HG03025 (cell line): ENCODE data around the gene FN1.
"Not testable (repeated sequence)": the region's sequence is repeated elsewhere in the genome, so short reads cannot be mapped to it uniquely, and the experiment has no call there.

Source experiments
- ATAC-seq: cut with Tn5 transposase; IDR thresholded peaks from one replicate; pipeline ENCODE4 v1.9.1; 2021; ENCODE audit warnings: mild to moderate bottlenecking, moderate library complexity; ENCODE audit not compliant: unreplicated experiment, low FRiP score

The FN1 gene

GRCh38 chr2:215409331-215410127 is 26.3 kb downstream of the FN1 start:
- ATAC-seq, result no peak

GRCh38 chr2:215408441-215408840 is 27.4 kb downstream of the FN1 start:
- not testable (repeated sequence) for ATAC-seq

- no peak for ATAC-seq
These were observed 28.1 kb downstream of the FN1 start for GRCh38 chr2:215407590-215408264.

GRCh38 chr2:215407061-215407460 is 28.8 kb downstream of the FN1 start:
- ATAC-seq, result no peak

GRCh38 chr2:215405722-215406581 is 29.9 kb downstream of the FN1 start:
- no peak for ATAC-seq

- no peak for ATAC-seq
These were observed 31.4 kb downstream of the FN1 start for GRCh38 chr2:215404348-215405012.

- no peak for ATAC-seq
These were observed 32.2 kb downstream of the FN1 start for GRCh38 chr2:215403441-215404347.

- ATAC-seq, result no peak
These were observed 33.9 kb downstream of the FN1 start for GRCh38 chr2:215401896-215402379.

- ATAC-seq, result no peak
These were observed 36.7 kb downstream of the FN1 start for GRCh38 chr2:215399067-215399716.

- ATAC-seq, result no peak
These were observed 38.1 kb downstream of the FN1 start for GRCh38 chr2:215397632-215398341.

GRCh38 chr2:215396595-215397313 is 39.1 kb downstream of the FN1 start:
- no peak for ATAC-seq

GRCh38 chr2:215395687-215396460 is 40.0 kb downstream of the FN1 start:
- ATAC-seq, result no peak

- no peak for ATAC-seq
These were observed 41.6 kb downstream of the FN1 start for GRCh38 chr2:215394102-215394805.

GRCh38 chr2:215392687-215393270 is 43.1 kb downstream of the FN1 start:
- ATAC-seq, result no peak

GRCh38 chr2:215392164-215392563 is 43.7 kb downstream of the FN1 start:
- no peak for ATAC-seq

- no peak for ATAC-seq
These were observed 44.3 kb downstream of the FN1 start for GRCh38 chr2:215391531-215391930.
